HG03025 (cell line): ENCODE data around the gene ARHGAP32.
"Not testable (repeated sequence)": the region's sequence is repeated elsewhere in the genome, so short reads cannot be mapped to it uniquely, and the experiment has no call there.

Experiments
- ATAC-seq: cut with Tn5 transposase; IDR thresholded peaks from one replicate; pipeline ENCODE4 v1.9.1; 2021; ENCODE audit warnings: mild to moderate bottlenecking, moderate library complexity; ENCODE audit not compliant: unreplicated experiment, low FRiP score

Gene ARHGAP32

GRCh38 chr11:129204150-129204838, 12.2 kb upstream of the ARHGAP32 start:
- ATAC-seq: no peak

GRCh38 chr11:129202646-129203045, 10.5 kb upstream of the ARHGAP32 start:
- no peak for ATAC-seq

- no peak for ATAC-seq
Measured at GRCh38 chr11:129195682-129196081, 3.6 kb upstream of the ARHGAP32 start.

GRCh38 chr11:129191649-129192048, 476 bp downstream of the ARHGAP32 start:
- no peak for ATAC-seq

- ATAC-seq: no peak
Measured at GRCh38 chr11:129190087-129190486, 2.0 kb downstream of the ARHGAP32 start.

GRCh38 chr11:129189646-129190045, 2.5 kb downstream of the ARHGAP32 start:
- ATAC-seq: no peak

- ATAC-seq: not testable (repeated sequence)
Measured at GRCh38 chr11:129185082-129185481, 7.0 kb downstream of the ARHGAP32 start.

GRCh38 chr11:129184581-129184980, 7.5 kb downstream of the ARHGAP32 start:
- no peak for ATAC-seq

- no peak for ATAC-seq
Measured at GRCh38 chr11:129167315-129167714, 24.8 kb downstream of the ARHGAP32 start.

GRCh38 chr11:129163714-129164164, 28.4 kb downstream of the ARHGAP32 start:
- no peak for ATAC-seq

- ATAC-seq: not testable (repeated sequence)
Measured at GRCh38 chr11:129157080-129157479, 35.0 kb downstream of the ARHGAP32 start.

GRCh38 chr11:129155745-129156144, 36.4 kb downstream of the ARHGAP32 start:
- ATAC-seq: no peak

GRCh38 chr11:129148487-129148886, 43.6 kb downstream of the ARHGAP32 start:
- ATAC-seq: no peak

GRCh38 chr11:129146191-129146590, 45.9 kb downstream of the ARHGAP32 start:
- ATAC-seq: no peak

- no peak for ATAC-seq
Measured at GRCh38 chr11:129145276-129145675, 46.8 kb downstream of the ARHGAP32 start.

GRCh38 chr11:129144256-129144655, 47.9 kb downstream of the ARHGAP32 start:
- ATAC-seq: no peak

GRCh38 chr11:129143335-129143734, 48.8 kb downstream of the ARHGAP32 start:
- ATAC-seq: no peak

- ATAC-seq: no peak
Measured at GRCh38 chr11:129141748-129142523, 50.2 kb downstream of the ARHGAP32 start.

GRCh38 chr11:129131316-129131715, 60.8 kb downstream of the ARHGAP32 start:
- ATAC-seq: no peak

GRCh38 chr11:129128881-129129620, 63.1 kb downstream of the ARHGAP32 start:
- ATAC-seq: not testable (repeated sequence)

- ATAC-seq: no peak
Measured at GRCh38 chr11:129119036-129119435, 73.1 kb downstream of the ARHGAP32 start.
